Gastrocnemius medialis (tissue), 4 donors: ENCODE measurements around the gene GRPEL2. TPM values are rescaled to one million over a fixed set of nuclear protein-coding genes. Genes with fewer than 3 reads are reported as not detected.

Experiments used
- ATAC-seq, 2 donors: fragments of 150-250 bp; one replicate each; pipeline ENCODE4 v1.9.1; 2016
- DNase-seq, 2 donors: peaks; one replicate each; pipeline ENCODE4 v3.0.0-alpha.2; 2019
- H3K27ac ChIP-seq, 4 donors: fragments of 200-600 bp; sonication (generic); 1 replicate in 1 of 4; 2 replicates in 3 of 4; pipeline ENCODE4 v1.5.1; 2016 to 2018; ENCODE audit warnings: mild to moderate bottlenecking in 2 of 4, moderate library complexity in 1 of 4
- H3K27me3 ChIP-seq, 3 donors: fragments of 200-600 bp; sonication (generic) in 2 of 3; 1 replicate in 1 of 3; 2 replicates in 2 of 3; pipeline versions ENCODE4 v1.5.1 to v1.6.0; 2016 to 2019; ENCODE audit warnings: mild to moderate bottlenecking in 1 of 3, moderate library complexity in 1 of 3
- H3K36me3 ChIP-seq, 2 donors: fragments of 200-600 bp; sonication (generic) in 1 of 2; one replicate each; pipeline ENCODE4 v1.5.1; 2017 to 2018
- H3K4me1 ChIP-seq, 2 donors: fragments of 200-600 bp; sonication (generic) in 1 of 2; one replicate each; pipeline ENCODE4 v1.5.1; 2016 to 2017; ENCODE audit warnings: mild to moderate bottlenecking in 2 of 2
- H3K4me3 ChIP-seq, 4 donors: fragments of 200-600 bp; sonication (generic) in 3 of 4; 1 replicate in 1 of 4; 2 replicates in 3 of 4; pipeline ENCODE4 v1.5.1; 2016 to 2019; ENCODE audit warnings: mild to moderate bottlenecking in 2 of 4
- H3K9me3 ChIP-seq, 3 donors: fragments of 200-600 bp; sonication (generic) in 2 of 3; 1 replicate in 1 of 3; 2 replicates in 2 of 3; pipeline ENCODE4 v1.5.1; 2016 to 2019
- CTCF ChIP-seq, 5 experiments: fragments of 450-650 bp in 3 of 5; fragments of 200-600 bp in 2 of 5; sonication (generic) in 2 of 5; IDR thresholded peaks in 4 of 5; conservative IDR thresholded peaks in 1 of 5; 1 replicate in 4 of 5; 2 replicates in 1 of 5; pipeline ENCODE4 v1.5.1; 2016 to 2019; ENCODE audit warnings: antibody characterized with exemption in 5 of 5, mild to moderate bottlenecking in 3 of 5, moderate library complexity in 3 of 5
- POLR2A ChIP-seq, 2 donors: fragments of 450-650 bp; IDR thresholded peaks; one replicate each; pipeline ENCODE4 v1.6.1; 2017; ENCODE audit warnings: antibody characterized with exemption in 2 of 2, mild to moderate bottlenecking in 2 of 2, moderate library complexity in 2 of 2
- in situ Hi-C, 4 donors: fragments of 200-750 bp; cut with MboI; loops; one replicate each; pipeline versions ENCODE4 v1.15.0 to v1.8.0; 2017; ENCODE audit warnings: low sequenced_read_pairs in 4 of 4
- intact Hi-C: fragments of 100-400 bp; cut with DNase I; formaldehyde crosslinking; loops from one replicate; pipeline ENCODE4 v1.15.1; 2023; ENCODE audit warnings: low total_unique reads
- total RNA-seq, 4 donors: library from RNA; depleted of rRNA; stranded (reverse); fragments of >200 nt; gene quantifications; one replicate each; pipeline versions ENCODE4 v1.1.0 to v1.2.3, GENCODE V29; 2016

The GRPEL2 gene
- total RNA-seq, 4 donors from 2014 or later = 7.8 to 13.3 (median 9.9) TPM

- Histone ChIP-seq H3K27me3 (no peaks in the 10 kb centered on the region), H3K27ac (peak overlapping the region; percentile 47 to 76 (median 70)), H3K36me3 (no peaks in the 10 kb centered on the region), H3K4me3 (no peak overlapping the region), H3K9me3 (no peaks in the 10 kb centered on the region), H3K4me1 (peaks cover 30 to 41% of the 10 kb centered on the region in 2 donors)
- TF ChIP-seq POLR2A (IDR thresholded peaks at IDR 0.05) = no peak
- no peak for TF ChIP-seq CTCF (IDR thresholded peaks at IDR 0.05 in 4 of 5, conservative IDR thresholded peaks at IDR 0.05 in 1 of 5)
- intact Hi-C loops = no loop called here
- in situ Hi-C loops = loop anchor here in 2 of 4 donors (5.0 kb wide), 2 partner anchors 41 to 176 kb away; no protein-coding TSS in a partner anchor
- ATAC-seq (no peak), DNase-seq (no peak)
These were observed 40.9 kb downstream of the GRPEL2 start for GRCh38 chr5:149386166-149386565.

DNA sequence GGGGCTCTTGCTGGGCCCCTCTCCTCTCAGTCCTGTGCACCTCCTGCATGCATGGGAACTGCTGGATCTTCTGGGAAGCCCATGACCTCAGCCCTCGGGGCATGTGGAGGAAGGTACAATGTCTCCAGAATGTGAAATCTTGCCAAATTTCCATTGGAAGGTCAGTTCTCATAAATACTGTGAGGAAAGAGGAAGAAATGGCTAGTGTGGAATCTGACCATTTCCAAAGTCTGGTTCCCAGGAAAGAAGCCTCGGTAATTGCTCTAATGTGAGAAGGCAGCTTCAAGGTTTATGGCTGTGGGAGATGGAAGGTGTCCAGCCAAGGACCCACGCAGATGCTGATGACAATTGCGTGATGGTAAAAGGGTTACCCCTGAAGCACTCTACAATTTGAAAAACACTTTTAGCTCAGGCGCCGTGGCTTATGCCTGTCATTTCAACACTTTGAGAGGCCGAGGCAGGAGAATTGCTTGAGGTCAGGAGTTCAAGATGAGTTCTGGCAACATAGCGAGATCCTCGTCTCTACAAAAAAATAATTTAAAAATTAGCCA is 41.9 kb downstream of the GRPEL2 start:
- no peak for ATAC-seq
- Histone ChIP-seq H3K36me3 (no peaks in the 10 kb centered on the region), H3K9me3 (no peaks in the 10 kb centered on the region), H3K27ac (peak overlapping the region; percentile 42 to 76 (median 70)), H3K27me3 (no peaks in the 10 kb centered on the region), H3K4me3 (no peak overlapping the region), H3K4me1 (peaks cover 28 to 38% of the 10 kb centered on the region in 2 donors)
- intact Hi-C loops (no loop called here), in situ Hi-C loops (loop anchor here in 2 of 4 donors (5.0 kb wide), 2 partner anchors 40 to 175 kb away; no protein-coding TSS in a partner anchor)
- no peak for DNase-seq
- no peak for TF ChIP-seq POLR2A (IDR thresholded peaks at IDR 0.05)
- no peak for TF ChIP-seq CTCF (IDR thresholded peaks at IDR 0.05 in 4 of 5, conservative IDR thresholded peaks at IDR 0.05 in 1 of 5)

- ATAC-seq (no peak), DNase-seq (no peak)
- H3K27ac ChIP-seq = peak overlapping the region; percentile 42 to 76 (median 70)
- TF ChIP-seq POLR2A (IDR thresholded peaks at IDR 0.05) (no peak), CTCF (IDR thresholded peaks at IDR 0.05 in 4 of 5, conservative IDR thresholded peaks at IDR 0.05 in 1 of 5) (no peak)
- H3K4me1 ChIP-seq = peaks cover 20 to 30% of the 10 kb centered on the region in 2 donors
- no peaks in the 10 kb centered on the region for H3K9me3 ChIP-seq
- H3K36me3 ChIP-seq = no peaks in the 10 kb centered on the region
- in situ Hi-C loops = loop anchor here in 2 of 4 donors (5.0 kb wide), 2 partner anchors 39 to 174 kb away; no protein-coding TSS in a partner anchor
- intact Hi-C loops = no loop called here
- no peaks in the 10 kb centered on the region for H3K27me3 ChIP-seq
- H3K4me3 ChIP-seq = no peak overlapping the region
These were observed 42.7 kb downstream of the GRPEL2 start for GRCh38 chr5:149387982-149388381.

GRCh38 chr5:149388498-149389190 is 43.3 kb downstream of the GRPEL2 start:
- peak overlapping the region in 3 of 4 donors; percentile 64 to 76 (median 75) for H3K27ac ChIP-seq
- in situ Hi-C loops = loop anchor here in 2 of 4 donors (5.0 kb wide), 2 partner anchors 39 to 174 kb away; no protein-coding TSS in a partner anchor
- ATAC-seq (no peak), DNase-seq (no peak)
- H3K36me3 ChIP-seq = no peaks in the 10 kb centered on the region
- intact Hi-C loops = no loop called here
- TF ChIP-seq POLR2A (IDR thresholded peaks at IDR 0.05) = no peak
- no peak for TF ChIP-seq CTCF (IDR thresholded peaks at IDR 0.05 in 4 of 5, conservative IDR thresholded peaks at IDR 0.05 in 1 of 5)
- no peaks in the 10 kb centered on the region for H3K9me3 ChIP-seq
- H3K4me1 ChIP-seq = peaks cover 14 to 23% of the 10 kb centered on the region in 2 donors
- no peaks in the 10 kb centered on the region for H3K27me3 ChIP-seq
- no peak overlapping the region for H3K4me3 ChIP-seq
